OCI-LY1 (cell line): ENCODE results near the gene SV2B.

Experiments used
- EZH2 ChIP-seq: fragments of 200-600 bp; sonication (generic), shearing (Covaris generic); IDR thresholded peaks from 2 replicates; pipeline ENCODE4 v1.8.0; 2017; ENCODE audit warnings: borderline replicate concordance, mixed run types, mild to moderate bottlenecking, antibody characterized with exemption, low read length, moderate library complexity, mixed read lengths
- TF ChIP-seq, protein P1 (sequence below): fragments of 200-600 bp; sonication (generic), shearing (Covaris generic); IDR thresholded peaks from 2 replicates; pipeline ENCODE4 v1.5.1; 2017; ENCODE audit warnings: mild to moderate bottlenecking, antibody characterized with exemption, low read length, moderate library complexity, mixed read lengths

DNA sequence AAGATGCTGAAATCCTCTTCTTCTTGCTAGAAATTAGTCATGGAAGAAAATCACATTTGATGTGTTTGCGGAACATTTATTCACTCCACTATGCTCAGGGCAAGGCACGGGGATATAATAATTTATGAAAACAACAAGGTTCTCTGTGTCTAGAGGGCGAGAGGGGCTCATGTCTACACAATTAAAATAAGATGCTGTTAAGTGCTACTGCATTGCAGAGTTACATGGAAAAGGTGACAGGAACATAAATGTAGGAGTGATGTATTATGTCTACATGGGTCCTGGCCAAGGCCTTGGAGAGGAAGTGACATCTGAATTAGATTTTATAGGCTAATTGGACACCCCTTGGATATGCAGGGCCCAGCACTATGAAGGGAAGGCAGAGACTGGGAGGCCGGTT, 96.1 kb downstream of the SV2B start:
- TF ChIP-seq EZH2: no peak
- TF ChIP-seq, protein P1, sequence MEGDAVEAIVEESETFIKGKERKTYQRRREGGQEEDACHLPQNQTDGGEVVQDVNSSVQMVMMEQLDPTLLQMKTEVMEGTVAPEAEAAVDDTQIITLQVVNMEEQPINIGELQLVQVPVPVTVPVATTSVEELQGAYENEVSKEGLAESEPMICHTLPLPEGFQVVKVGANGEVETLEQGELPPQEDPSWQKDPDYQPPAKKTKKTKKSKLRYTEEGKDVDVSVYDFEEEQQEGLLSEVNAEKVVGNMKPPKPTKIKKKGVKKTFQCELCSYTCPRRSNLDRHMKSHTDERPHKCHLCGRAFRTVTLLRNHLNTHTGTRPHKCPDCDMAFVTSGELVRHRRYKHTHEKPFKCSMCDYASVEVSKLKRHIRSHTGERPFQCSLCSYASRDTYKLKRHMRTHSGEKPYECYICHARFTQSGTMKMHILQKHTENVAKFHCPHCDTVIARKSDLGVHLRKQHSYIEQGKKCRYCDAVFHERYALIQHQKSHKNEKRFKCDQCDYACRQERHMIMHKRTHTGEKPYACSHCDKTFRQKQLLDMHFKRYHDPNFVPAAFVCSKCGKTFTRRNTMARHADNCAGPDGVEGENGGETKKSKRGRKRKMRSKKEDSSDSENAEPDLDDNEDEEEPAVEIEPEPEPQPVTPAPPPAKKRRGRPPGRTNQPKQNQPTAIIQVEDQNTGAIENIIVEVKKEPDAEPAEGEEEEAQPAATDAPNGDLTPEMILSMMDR: no peak
